A673 (cell line): Measurements from ENCODE around the gene TMEM205.

ENCODE experiments used
- CTCF ChIP-seq: fragments of 300-800, 200-600 bp; sonication (generic); conservative IDR thresholded peaks from 2 replicates; pipeline ENCODE4 v1.5.1; 2017; ENCODE audit warnings: low read depth, mild to moderate bottlenecking, antibody characterized with exemption, low read length, moderate library complexity, mixed read lengths
- EZH2 ChIP-seq: fragments of 200-600 bp; sonication (generic); IDR thresholded peaks from 2 replicates; pipeline ENCODE4 v1.6.1; 2017; ENCODE audit warnings: borderline replicate concordance, low read depth, mild to moderate bottlenecking, mixed read lengths, antibody characterized with exemption, low read length; ENCODE audit not compliant: poor library complexity, severe bottlenecking

GRCh38 chr19:11330127-11330526, 15.9 kb downstream of the TMEM205 start:
- TF ChIP-seq CTCF: no peak
- TF ChIP-seq EZH2: no peak
